CD4-positive, alpha-beta T cell (primary cell): ENCODE data around the gene DNTT. TPM values are rescaled to one million over a fixed set of nuclear protein-coding genes. Genes with fewer than 3 reads are reported as not detected.

Source experiments
- ATAC-seq: fragments of 200-7000 bp; cut with Tn5 transposase; one replicate; pipeline ENCODE4 v1.10.0; 2022; ENCODE audit warnings: mild to moderate bottlenecking; ENCODE audit not compliant: poor library complexity
- CTCF ChIA-PET: fragments of 350-600 bp; sonication (Branson Sonifier 250); formaldehyde crosslinking; loops from one replicate; lab custom pipeline; 2021; ENCODE audit warnings: antibody characterized with exemption, inconsistent platforms; lab: Charles Lee
- POLR2A ChIA-PET: fragments of 350-600 bp; sonication (Branson Sonifier 250); formaldehyde crosslinking; loops from one replicate; lab custom pipeline; 2021; ENCODE audit warnings: antibody characterized with exemption, inconsistent platforms; lab: Charles Lee
- DNase-seq, 14 experiments: peaks; one replicate each; pipeline ENCODE4 v3.0.0-alpha.2; 2013 to 2020; ENCODE audit warnings: mixed read lengths in 2 of 14
- H3K27ac ChIP-seq, 2 donors: one replicate each; pipeline versions ENCODE4 v1.5.1 to v1.7.0; 2013; ENCODE audit warnings: low read length in 2 of 2, low read depth in 1 of 2, mild to moderate bottlenecking in 1 of 2
- H3K27me3 ChIP-seq, 2 experiments: 1 replicate in 1 of 2; 2 replicates in 1 of 2; pipeline versions ENCODE4 v1.6.1 to v1.7.0; 2013; ENCODE audit warnings: low read length in 2 of 2, control low read depth in 1 of 2, mild to moderate bottlenecking in 1 of 2, moderate library complexity in 1 of 2; ENCODE audit not compliant: insufficient read depth in 2 of 2, control insufficient read depth in 1 of 2
- H3K36me3 ChIP-seq: one replicate; pipeline ENCODE4 v1.6.1; 2013; ENCODE audit warnings: low read length, control low read depth; ENCODE audit not compliant: insufficient read depth
- H3K4me1 ChIP-seq: one replicate; pipeline ENCODE4 v1.6.1; 2013; ENCODE audit warnings: low read length, control low read depth; ENCODE audit not compliant: insufficient read depth
- H3K4me3 ChIP-seq: one replicate; pipeline ENCODE4 v1.5.1; 2013; ENCODE audit warnings: mild to moderate bottlenecking, low read length, moderate library complexity
- H3K9me3 ChIP-seq, 2 experiments: 1 replicate in 1 of 2; 2 replicates in 1 of 2; pipeline versions ENCODE4 v1.6.1 to v1.7.0; 2013; ENCODE audit warnings: low read length in 2 of 2, mild to moderate bottlenecking in 2 of 2, control low read depth in 1 of 2, moderate library complexity in 1 of 2; ENCODE audit not compliant: control insufficient read depth in 1 of 2, insufficient read depth in 1 of 2
- H3K27ac Mint-ChIP-seq: one replicate; pipeline ENCODE4 v1.8.0; 2020; ENCODE audit warnings: mixed read lengths
- H3K27me3 Mint-ChIP-seq: one replicate; pipeline ENCODE4 v1.8.0; 2021; ENCODE audit warnings: mixed read lengths
- H3K36me3 Mint-ChIP-seq: one replicate; pipeline ENCODE4 v1.8.0; 2021; ENCODE audit warnings: low read depth, mixed read lengths
- H3K4me1 Mint-ChIP-seq: one replicate; pipeline ENCODE4 v1.8.0; 2021; ENCODE audit warnings: low read depth, mixed read lengths
- H3K4me3 Mint-ChIP-seq: one replicate; pipeline ENCODE4 v1.8.0; 2020; ENCODE audit warnings: mild to moderate bottlenecking, mixed read lengths
- H3K9me3 Mint-ChIP-seq: one replicate; pipeline ENCODE4 v1.8.0; 2020; ENCODE audit warnings: mixed read lengths
- intact Hi-C, 2 experiments: fragments of 100-400 bp; cut with DNase I in 1 of 2; cut with micrococcal nuclease in 1 of 2; formaldehyde crosslinking; loops; one replicate each; pipeline versions ENCODE4 v1.15.1 to v1.9.0; 2023 to 2025; cut with DNase I, micrococcal nuclease
- total RNA-seq, 174 experiments: library from RNA in 2 of 174; stranded (reverse) in 2 of 174; gene quantifications; one replicate each; pipeline ENCODE4 v1.2.3 and lab custom pipeline; 2021 to 2026
- TF ChIP-seq, protein P1 (sequence below): fragments of 200-600 bp; IDR thresholded peaks from one replicate; pipeline ENCODE4 v1.8.0; 2022; ENCODE audit warnings: antibody characterized with exemption, mild to moderate bottlenecking

The DNTT gene
- total RNA-seq, 2 experiments from 2014 or later = 0.11 TPM; not detected in 1

DNA sequence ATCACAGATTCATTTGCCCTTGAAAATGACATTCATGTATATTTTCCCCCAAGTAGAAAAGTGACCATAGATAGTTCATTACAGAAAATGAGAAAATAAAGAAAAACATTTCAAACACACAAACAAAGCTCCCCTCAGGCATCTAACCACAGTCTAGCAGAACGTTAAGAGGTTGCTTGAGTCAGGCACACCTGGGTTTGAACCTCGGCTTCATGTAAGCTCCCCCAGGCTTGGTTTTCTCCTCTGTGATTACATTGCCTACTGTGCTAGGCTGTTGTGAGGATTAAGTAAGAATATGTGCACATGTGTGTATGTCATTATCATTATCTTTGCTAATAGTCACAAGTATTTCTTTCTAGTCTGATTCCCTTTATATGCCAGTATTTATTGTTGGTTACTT is 9.1 kb downstream of the DNTT start:
- Histone ChIP-seq H3K9me3 (no peaks in the 10 kb centered on the region), H3K27me3 (no peaks in the 10 kb centered on the region), H3K4me3 (no peak overlapping the region), H3K36me3 (no peaks in the 10 kb centered on the region), H3K4me1 (no peaks in the 10 kb centered on the region), H3K27ac (no peak overlapping the region)
- Mint-ChIP-seq H3K36me3 (no peaks in the 10 kb centered on the region), H3K4me1 (no peaks in the 10 kb centered on the region), H3K27me3 (peaks cover 21% of the 10 kb centered on the region), H3K9me3 (no peaks in the 10 kb centered on the region), H3K27ac (no peak overlapping the region), H3K4me3 (no peak overlapping the region)
- DNase-seq (no peak), ATAC-seq (no peak)
- TF ChIP-seq, protein P1, sequence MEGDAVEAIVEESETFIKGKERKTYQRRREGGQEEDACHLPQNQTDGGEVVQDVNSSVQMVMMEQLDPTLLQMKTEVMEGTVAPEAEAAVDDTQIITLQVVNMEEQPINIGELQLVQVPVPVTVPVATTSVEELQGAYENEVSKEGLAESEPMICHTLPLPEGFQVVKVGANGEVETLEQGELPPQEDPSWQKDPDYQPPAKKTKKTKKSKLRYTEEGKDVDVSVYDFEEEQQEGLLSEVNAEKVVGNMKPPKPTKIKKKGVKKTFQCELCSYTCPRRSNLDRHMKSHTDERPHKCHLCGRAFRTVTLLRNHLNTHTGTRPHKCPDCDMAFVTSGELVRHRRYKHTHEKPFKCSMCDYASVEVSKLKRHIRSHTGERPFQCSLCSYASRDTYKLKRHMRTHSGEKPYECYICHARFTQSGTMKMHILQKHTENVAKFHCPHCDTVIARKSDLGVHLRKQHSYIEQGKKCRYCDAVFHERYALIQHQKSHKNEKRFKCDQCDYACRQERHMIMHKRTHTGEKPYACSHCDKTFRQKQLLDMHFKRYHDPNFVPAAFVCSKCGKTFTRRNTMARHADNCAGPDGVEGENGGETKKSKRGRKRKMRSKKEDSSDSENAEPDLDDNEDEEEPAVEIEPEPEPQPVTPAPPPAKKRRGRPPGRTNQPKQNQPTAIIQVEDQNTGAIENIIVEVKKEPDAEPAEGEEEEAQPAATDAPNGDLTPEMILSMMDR = no peak
- intact Hi-C loops = no loop called here
- ChIA-PET POLR2A (no interaction called here), CTCF (no interaction called here)

GRCh38 chr10:96317067-96317833 is 13.0 kb downstream of the DNTT start:
- Histone ChIP-seq H3K9me3 (no peaks in the 10 kb centered on the region), H3K4me3 (no peak overlapping the region), H3K4me1 (no peaks in the 10 kb centered on the region), H3K27ac (no peak overlapping the region), H3K36me3 (no peaks in the 10 kb centered on the region), H3K27me3 (peaks cover 0 to 5% of the 10 kb centered on the region in 2 experiments)
- Mint-ChIP-seq H3K4me1 (no peaks in the 10 kb centered on the region), H3K27me3 (peaks cover 43% of the 10 kb centered on the region), H3K9me3 (no peaks in the 10 kb centered on the region), H3K36me3 (no peaks in the 10 kb centered on the region), H3K4me3 (no peak overlapping the region), H3K27ac (no peak overlapping the region)
- DNase-seq (no peak), ATAC-seq (no peak)
- TF ChIP-seq, protein P1 = no peak
- intact Hi-C loops = loop anchor here in 1 of 2 experiments (1.0 kb wide), 1 partner anchor 300 kb away; no protein-coding TSS in a partner anchor
- ChIA-PET CTCF (no interaction called here), POLR2A (interaction anchor here (1.3 kb wide), 1 partner anchor 623 kb away, joined by 3 read pairs; the partner anchor contains the start of gene TCTN3)

DNA sequence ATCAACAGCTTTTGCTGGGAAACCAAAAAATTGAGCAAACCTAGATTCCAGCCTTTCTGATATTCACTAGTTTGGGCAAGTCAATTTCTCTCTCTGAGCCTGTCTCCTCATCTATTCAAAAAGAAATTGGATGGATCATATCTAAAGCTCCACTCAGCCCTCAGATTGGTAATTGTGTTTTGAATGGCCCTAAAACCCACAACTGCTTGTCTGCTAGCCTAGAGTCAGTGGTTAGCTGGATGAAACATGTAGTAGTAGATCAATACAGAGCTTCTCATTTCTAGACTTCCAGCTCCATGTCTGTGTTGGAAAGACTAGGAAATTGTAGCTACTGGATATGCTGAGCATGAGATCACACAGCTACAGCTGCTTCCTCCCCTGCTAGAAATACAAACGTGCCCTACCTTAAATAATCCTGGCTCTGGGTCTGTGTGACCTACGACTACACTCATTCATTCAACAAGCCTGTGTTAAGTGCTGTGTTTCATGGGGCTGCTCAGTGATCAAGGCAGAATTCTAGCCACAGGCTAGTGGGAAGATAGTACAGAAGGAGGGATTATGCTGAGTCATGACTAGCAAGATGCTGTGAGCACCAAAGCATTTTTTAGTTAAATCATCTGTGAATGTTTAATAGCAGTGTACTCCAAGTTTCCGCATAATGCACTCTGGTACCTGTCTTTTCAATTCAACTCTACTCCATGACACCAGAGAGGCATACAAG is 15.7 kb downstream of the DNTT start:
- no peaks in the 10 kb centered on the region for H3K36me3 Mint-ChIP-seq
- peaks cover 36% of the 10 kb centered on the region for H3K27me3 Mint-ChIP-seq
- no peaks in the 10 kb centered on the region for H3K9me3 Mint-ChIP-seq
- H3K4me3 Mint-ChIP-seq = no peak overlapping the region
- no peaks in the 10 kb centered on the region for H3K4me1 Mint-ChIP-seq
- POLR2A ChIA-PET = interaction anchor here (0.6 kb wide), 1 partner anchor 21 kb away, joined by 3 read pairs; no protein-coding TSS in a partner anchor
- no peak overlapping the region for H3K27ac ChIP-seq
- no peak overlapping the region for H3K27ac Mint-ChIP-seq
- TF ChIP-seq, protein P1 = no peak
- no peaks in the 10 kb centered on the region for H3K4me1 ChIP-seq
- ATAC-seq = no peak
- peaks cover 0 to 5% of the 10 kb centered on the region in 2 experiments for H3K27me3 ChIP-seq
- intact Hi-C loops = no loop called here
- no peak for DNase-seq
- no peaks in the 10 kb centered on the region for H3K9me3 ChIP-seq
- H3K4me3 ChIP-seq = no peak overlapping the region
- CTCF ChIA-PET = interaction anchor here (0.8 kb wide), 1 partner anchor 51 kb away, joined by 3 read pairs; no protein-coding TSS in a partner anchor
- no peaks in the 10 kb centered on the region for H3K36me3 ChIP-seq
